Ishikawa (cell line): Measurements from ENCODE around the gene PPP2R2D.
A peak's percentile ranks its signal among the peaks of the same experiment; 100 is the strongest.

Experiments
- EP300 ChIP-seq: IDR thresholded peaks from 2 replicates; pipeline ENCODE4 v1.6.1; 2012; ENCODE audit warnings: borderline replicate concordance
- NFIC ChIP-seq: IDR thresholded peaks from 2 replicates; pipeline ENCODE4 v1.6.1; 2012
- RAD21 ChIP-seq: IDR thresholded peaks from 2 replicates; pipeline ENCODE4 v1.6.1; 2012; ENCODE audit warnings: low read depth
- YY1 ChIP-seq: IDR thresholded peaks from 2 replicates; pipeline ENCODE4 v1.6.1; 2012; ENCODE audit warnings: low read depth
- ZBTB7A ChIP-seq: IDR thresholded peaks from 2 replicates; pipeline ENCODE4 v1.6.1; 2012; ENCODE audit warnings: low read depth
- TF ChIP-seq, protein P1 (sequence below): IDR thresholded peaks from 2 replicates; pipeline ENCODE4 v1.6.1; 2012
- TF ChIP-seq, protein P2 (sequence below): IDR thresholded peaks from 2 replicates; pipeline ENCODE4 v1.6.1; 2012; ENCODE audit warnings: low read depth, mild to moderate bottlenecking

DNA sequence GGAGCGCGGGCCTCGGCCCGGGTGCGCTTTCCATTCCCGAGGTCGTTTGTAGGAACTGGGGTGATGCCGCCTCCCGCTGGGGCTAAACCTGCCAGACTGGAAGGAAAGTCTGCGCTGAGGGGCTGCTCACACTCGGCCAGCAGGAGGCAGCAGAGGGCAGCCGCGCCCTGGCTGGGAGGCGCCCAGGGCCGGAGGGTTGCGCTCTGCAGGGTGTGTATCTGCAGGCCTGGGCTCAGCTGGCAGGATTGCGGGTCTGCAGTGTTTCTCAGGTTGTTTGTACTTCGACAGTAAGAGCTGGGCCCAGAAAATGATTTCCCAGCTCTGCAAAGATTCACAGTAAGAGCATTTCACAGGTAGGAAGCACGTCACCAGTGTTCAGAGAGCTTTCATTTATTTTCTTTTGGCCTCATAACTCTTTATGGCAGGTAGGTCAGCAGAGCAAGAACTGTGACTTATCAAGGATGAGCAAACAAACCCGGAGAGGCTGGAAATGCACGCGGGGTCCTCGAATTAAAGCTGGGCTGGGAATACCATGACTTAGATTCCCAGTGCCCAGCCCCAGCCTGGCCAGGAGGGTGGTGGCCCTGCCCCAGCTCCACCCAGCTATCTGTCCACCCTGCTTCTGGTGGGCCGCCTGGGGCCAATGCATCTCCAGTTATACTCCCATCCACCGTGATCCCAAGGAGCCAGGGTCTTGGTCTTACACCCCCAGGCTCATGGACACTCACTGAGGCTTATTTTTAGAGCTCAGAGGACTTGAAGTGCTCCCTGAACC lies 15.2 kb upstream of the PPP2R2D start:
- TF ChIP-seq EP300 (no peak), YY1 (no peak), ZBTB7A (no peak), NFIC (no peak), RAD21 (peak; percentile 85)
- TF ChIP-seq, protein P1, sequence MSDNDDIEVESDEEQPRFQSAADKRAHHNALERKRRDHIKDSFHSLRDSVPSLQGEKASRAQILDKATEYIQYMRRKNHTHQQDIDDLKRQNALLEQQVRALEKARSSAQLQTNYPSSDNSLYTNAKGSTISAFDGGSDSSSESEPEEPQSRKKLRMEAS = no peak
- TF ChIP-seq, protein P2, sequence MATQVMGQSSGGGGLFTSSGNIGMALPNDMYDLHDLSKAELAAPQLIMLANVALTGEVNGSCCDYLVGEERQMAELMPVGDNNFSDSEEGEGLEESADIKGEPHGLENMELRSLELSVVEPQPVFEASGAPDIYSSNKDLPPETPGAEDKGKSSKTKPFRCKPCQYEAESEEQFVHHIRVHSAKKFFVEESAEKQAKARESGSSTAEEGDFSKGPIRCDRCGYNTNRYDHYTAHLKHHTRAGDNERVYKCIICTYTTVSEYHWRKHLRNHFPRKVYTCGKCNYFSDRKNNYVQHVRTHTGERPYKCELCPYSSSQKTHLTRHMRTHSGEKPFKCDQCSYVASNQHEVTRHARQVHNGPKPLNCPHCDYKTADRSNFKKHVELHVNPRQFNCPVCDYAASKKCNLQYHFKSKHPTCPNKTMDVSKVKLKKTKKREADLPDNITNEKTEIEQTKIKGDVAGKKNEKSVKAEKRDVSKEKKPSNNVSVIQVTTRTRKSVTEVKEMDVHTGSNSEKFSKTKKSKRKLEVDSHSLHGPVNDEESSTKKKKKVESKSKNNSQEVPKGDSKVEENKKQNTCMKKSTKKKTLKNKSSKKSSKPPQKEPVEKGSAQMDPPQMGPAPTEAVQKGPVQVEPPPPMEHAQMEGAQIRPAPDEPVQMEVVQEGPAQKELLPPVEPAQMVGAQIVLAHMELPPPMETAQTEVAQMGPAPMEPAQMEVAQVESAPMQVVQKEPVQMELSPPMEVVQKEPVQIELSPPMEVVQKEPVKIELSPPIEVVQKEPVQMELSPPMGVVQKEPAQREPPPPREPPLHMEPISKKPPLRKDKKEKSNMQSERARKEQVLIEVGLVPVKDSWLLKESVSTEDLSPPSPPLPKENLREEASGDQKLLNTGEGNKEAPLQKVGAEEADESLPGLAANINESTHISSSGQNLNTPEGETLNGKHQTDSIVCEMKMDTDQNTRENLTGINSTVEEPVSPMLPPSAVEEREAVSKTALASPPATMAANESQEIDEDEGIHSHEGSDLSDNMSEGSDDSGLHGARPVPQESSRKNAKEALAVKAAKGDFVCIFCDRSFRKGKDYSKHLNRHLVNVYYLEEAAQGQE = no peak
